ENCODE measurements around the gene LPA. TPM values are rescaled to one million over a fixed set of nuclear protein-coding genes. Genes with fewer than 3 reads are reported as not detected.

Gene LPA
- 0.08 to 0.21 TPM (median 0.14 TPM) in 5 replicates for total RNA-seq (2022; extraction: Qiagen RNA extraction)

GRCh38 chr6:160664198-160664597 is at the start of gene LPA:
LPA (minus strand) TSS chr6:160664275; CDS start chr6:160664214, 61 bp downstream.

GRCh38 chr6:160701918-160702680 is 38.0 kb upstream of the LPA start, which contains the start of gene PLG:
PLG (plus strand) TSS chr6:160702244; CDS start chr6:160702305, 61 bp downstream.

Other genes with a start within 250 kb of the LPA start
- gene PLG, start 38.0 kb upstream of the LPA start, total RNA-seq (2022; extraction: Qiagen RNA extraction) = not detected in 5 replicates

Data from A549 treated with dexamethasone at 1 μM for 4 hours (cell line).